HepG2 (cell line): Measurements from ENCODE around the gene VSNL1. TPM values are rescaled to one million over a fixed set of nuclear protein-coding genes. Genes with fewer than 3 reads are reported as not detected.
A peak's percentile ranks its signal among the peaks of the same experiment; 100 is the strongest.

ENCODE experiments used
- AKAP8 ChIP-seq: sonication (generic); formaldehyde crosslinking; IDR thresholded peaks from 2 replicates; pipeline ENCODE4 v1.5.1; 2020; ENCODE audit warnings: mild to moderate bottlenecking, missing genetic modification reagents
- ATF7 ChIP-seq, 2 experiments: fragments of 450-650 bp in 1 of 2; sonication (generic) in 1 of 2; formaldehyde crosslinking in 1 of 2; IDR thresholded peaks; 2 replicates each; pipeline versions ENCODE4 v1.4.0 to v1.6.1; 2016 to 2020; ENCODE audit warnings: antibody characterized with exemption in 1 of 2, mild to moderate bottlenecking in 1 of 2, missing genetic modification reagents in 1 of 2
- BRF2 ChIP-seq: sonication (generic); formaldehyde crosslinking; IDR thresholded peaks from 2 replicates; pipeline ENCODE4 v1.8.1; 2022; ENCODE audit warnings: mild to moderate bottlenecking, missing genetic modification reagents
- DPF2 ChIP-seq: sonication (generic); formaldehyde crosslinking; IDR thresholded peaks from 2 replicates; pipeline ENCODE4 v1.4.0; 2020; ENCODE audit warnings: mild to moderate bottlenecking, low read depth, missing genetic modification reagents, borderline replicate concordance
- FOSL2 ChIP-seq: sonication (generic); formaldehyde crosslinking; IDR thresholded peaks from 2 replicates; pipeline ENCODE4 v1.4.0; 2020; ENCODE audit warnings: missing genetic modification reagents
- FOXA3 ChIP-seq: IDR thresholded peaks from 2 replicates; pipeline ENCODE4 v1.6.1; 2016; ENCODE audit warnings: missing genetic modification reagents, missing compliant biosample characterization
- MTF2 ChIP-seq: sonication (generic); formaldehyde crosslinking; IDR thresholded peaks from 2 replicates; pipeline ENCODE4 v1.5.0; 2020; ENCODE audit warnings: missing genetic modification reagents, borderline replicate concordance
- MXI1 ChIP-seq: IDR thresholded peaks from 3 replicates; pipeline ENCODE4 v1.6.1; 2012; ENCODE audit warnings: low read depth, low read length, inconsistent platforms, borderline replicate concordance
- NCOA1 ChIP-seq: sonication (generic); formaldehyde crosslinking; IDR thresholded peaks from 2 replicates; pipeline ENCODE4 v1.9.0; 2021; ENCODE audit warnings: missing genetic modification reagents
- NR1H2 ChIP-seq: sonication (generic); formaldehyde crosslinking; IDR thresholded peaks from 2 replicates; pipeline ENCODE4 v1.8.1; 2022; ENCODE audit warnings: low read depth, missing genetic modification reagents, borderline replicate concordance
- POLR2A ChIP-seq, 2 experiments: IDR thresholded peaks; 2 replicates each; pipeline ENCODE4 v1.6.1; 2011; ENCODE audit warnings: low read depth in 2 of 2, low read length in 2 of 2, mild to moderate bottlenecking in 1 of 2, moderate library complexity in 1 of 2; ENCODE audit not compliant: insufficient read depth in 1 of 2
- RERE ChIP-seq: IDR thresholded peaks from 2 replicates; pipeline ENCODE4 v1.6.1; 2016; ENCODE audit warnings: low read depth, missing genetic modification reagents, missing compliant biosample characterization
- TEAD2 ChIP-seq: sonication (generic); formaldehyde crosslinking; IDR thresholded peaks from 2 replicates; pipeline ENCODE4 v1.9.0; 2021; ENCODE audit warnings: missing genetic modification reagents
- ZNF430 ChIP-seq: sonication (generic); formaldehyde crosslinking; IDR thresholded peaks from 2 replicates; pipeline ENCODE4 v1.9.0; 2021; ENCODE audit warnings: mild to moderate bottlenecking, missing genetic modification reagents
- ZNF607 ChIP-seq: sonication (generic); formaldehyde crosslinking; IDR thresholded peaks from 2 replicates; pipeline ENCODE4 v1.5.1; 2020; ENCODE audit warnings: missing genetic modification reagents, mild to moderate bottlenecking, borderline replicate concordance
- ZNF800 ChIP-seq: sonication (generic); formaldehyde crosslinking; IDR thresholded peaks from 2 replicates; pipeline ENCODE4 v1.4.0; 2020; ENCODE audit warnings: missing genetic modification reagents
- polyA plus RNA-seq, 8 experiments: library from polyadenylated mRNA; depleted of rRNA in 3 of 8; stranded (reverse) in 7 of 8; unstranded in 1 of 8; fragments of >200 nt; fragmentation: Illumina TruSeq in 4 of 8; extraction: Trizol in 4 of 8; gene quantifications; 2 replicates each; pipeline versions ENCODE4 v1.2.1 to v1.2.3, GENCODE V29; 2011 to 2016; ENCODE audit warnings: low read depth in 4 of 8, missing spikeins in 1 of 8, mixed read lengths in 1 of 8; ENCODE audit not compliant: insufficient read depth in 1 of 8
- total RNA-seq, 5 experiments: library from RNA; depleted of rRNA; stranded (reverse); fragments of >200 nt; fragmentation: Illumina TruSeq; extraction: Trizol; gene quantifications; 2 replicates each; pipeline ENCODE4 v1.2.3, GENCODE V29; 2016; ENCODE audit warnings: low read depth in 1 of 5
- TF ChIP-seq, protein P1 (sequence below): sonication (generic); formaldehyde crosslinking; IDR thresholded peaks from 2 replicates; pipeline ENCODE4 v1.4.0; 2020; ENCODE audit warnings: mild to moderate bottlenecking, missing genetic modification reagents
- TF ChIP-seq, protein P2 (sequence below): sonication (generic); formaldehyde crosslinking; IDR thresholded peaks from 2 replicates; pipeline ENCODE4 v1.8.0; 2022; ENCODE audit warnings: missing genetic modification reagents, mild to moderate bottlenecking, moderate library complexity, borderline replicate concordance

VSNL1 gene
- total and polyA plus RNA-seq, 2 of the 13 experiments (the other 11 are each of a cell fraction or from before 2014, with no cell fraction given): 63.2 to 95.9 TPM

DNA sequence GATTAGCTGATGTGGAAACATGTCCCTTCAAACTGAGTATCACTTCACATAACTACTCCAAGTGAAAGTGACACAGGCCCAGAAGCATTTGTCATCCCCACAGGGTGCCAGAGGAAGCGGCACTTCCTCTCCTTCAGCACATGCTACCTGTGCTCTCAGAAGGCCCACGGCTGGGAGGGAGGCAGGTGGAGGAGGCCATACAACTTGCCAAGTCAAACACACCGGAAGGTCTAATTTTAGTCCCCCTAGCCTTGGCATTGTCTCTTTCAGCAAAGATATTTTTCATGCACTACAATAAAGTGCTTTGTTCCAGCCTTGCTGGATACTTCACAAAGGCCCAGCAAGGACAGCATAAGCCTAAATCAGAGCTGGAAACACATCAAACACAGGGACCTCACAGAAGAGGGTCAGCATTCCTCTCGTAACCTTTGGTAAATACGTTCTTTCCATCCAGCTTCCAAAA lies 38.0 kb downstream of the VSNL1 start (continued):
- TF ChIP-seq DPF2 (0 out of 2 replicates have a peak, but pooled peaks have one; percentile 43), AKAP8 (no peak), TEAD2 (CRISPR knock-in tag) (no peak), MXI1 (no peak), POLR2A (IDR thresholded peaks at IDR 0.05; ENCODE audit: insufficient read depth in 1 of 2, low read depth in 2 of 2, low read length in 2 of 2) (no peak), ZNF800 (CRISPR knock-in tag) (no peak), NCOA1 (0 out of 2 replicates have a peak, but pooled peaks have one; percentile 55), RERE (CRISPR knock-in tag) (no peak; the same call in 1 of the 2 replicates), BRF2 (CRISPR knock-in tag) (no peak), ATF7 (IDR thresholded peaks at IDR 0.05) (no peak), ATF7 (CRISPR knock-in tag; IDR thresholded peaks at IDR 0.05) (no peak), ZNF430 (CRISPR knock-in tag) (no peak), NR1H2 (CRISPR knock-in tag) (no peak), MTF2 (no peak), ZNF607 (CRISPR knock-in tag) (no peak), FOXA3 (CRISPR knock-in tag) (peak; percentile 87), FOSL2 (CRISPR knock-in tag) (peak; percentile 70)
- TF ChIP-seq, protein P1, sequence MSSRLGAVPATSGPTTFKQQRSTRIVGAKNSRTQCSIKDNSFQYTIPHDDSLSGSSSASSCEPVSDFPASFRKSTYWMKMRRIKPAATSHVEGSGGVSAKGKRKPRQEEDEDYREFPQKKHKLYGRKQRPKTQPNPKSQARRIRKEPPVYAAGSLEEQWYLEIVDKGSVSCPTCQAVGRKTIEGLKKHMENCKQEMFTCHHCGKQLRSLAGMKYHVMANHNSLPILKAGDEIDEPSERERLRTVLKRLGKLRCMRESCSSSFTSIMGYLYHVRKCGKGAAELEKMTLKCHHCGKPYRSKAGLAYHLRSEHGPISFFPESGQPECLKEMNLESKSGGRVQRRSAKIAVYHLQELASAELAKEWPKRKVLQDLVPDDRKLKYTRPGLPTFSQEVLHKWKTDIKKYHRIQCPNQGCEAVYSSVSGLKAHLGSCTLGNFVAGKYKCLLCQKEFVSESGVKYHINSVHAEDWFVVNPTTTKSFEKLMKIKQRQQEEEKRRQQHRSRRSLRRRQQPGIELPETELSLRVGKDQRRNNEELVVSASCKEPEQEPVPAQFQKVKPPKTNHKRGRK (CRISPR knock-in tag): no peak
- TF ChIP-seq, protein P2, sequence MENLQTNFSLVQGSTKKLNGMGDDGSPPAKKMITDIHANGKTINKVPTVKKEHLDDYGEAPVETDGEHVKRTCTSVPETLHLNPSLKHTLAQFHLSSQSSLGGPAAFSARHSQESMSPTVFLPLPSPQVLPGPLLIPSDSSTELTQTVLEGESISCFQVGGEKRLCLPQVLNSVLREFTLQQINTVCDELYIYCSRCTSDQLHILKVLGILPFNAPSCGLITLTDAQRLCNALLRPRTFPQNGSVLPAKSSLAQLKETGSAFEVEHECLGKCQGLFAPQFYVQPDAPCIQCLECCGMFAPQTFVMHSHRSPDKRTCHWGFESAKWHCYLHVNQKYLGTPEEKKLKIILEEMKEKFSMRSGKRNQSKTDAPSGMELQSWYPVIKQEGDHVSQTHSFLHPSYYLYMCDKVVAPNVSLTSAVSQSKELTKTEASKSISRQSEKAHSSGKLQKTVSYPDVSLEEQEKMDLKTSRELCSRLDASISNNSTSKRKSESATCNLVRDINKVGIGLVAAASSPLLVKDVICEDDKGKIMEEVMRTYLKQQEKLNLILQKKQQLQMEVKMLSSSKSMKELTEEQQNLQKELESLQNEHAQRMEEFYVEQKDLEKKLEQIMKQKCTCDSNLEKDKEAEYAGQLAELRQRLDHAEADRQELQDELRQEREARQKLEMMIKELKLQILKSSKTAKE (CRISPR knock-in tag): peak; percentile 74
